Ishikawa (cell line): ENCODE data around the gene PTPRJ.

Experiments used
- CEBPB ChIP-seq: IDR thresholded peaks from 2 replicates; pipeline ENCODE4 v1.6.1; 2012
- CREB1 ChIP-seq: IDR thresholded peaks from 2 replicates; pipeline ENCODE4 v1.6.1; 2012; ENCODE audit warnings: low read depth
- EGR1 ChIP-seq: IDR thresholded peaks from 2 replicates; pipeline ENCODE4 v1.6.1; 2012
- EP300 ChIP-seq: IDR thresholded peaks from 2 replicates; pipeline ENCODE4 v1.6.1; 2012; ENCODE audit warnings: borderline replicate concordance
- FOXM1 ChIP-seq: IDR thresholded peaks from 2 replicates; pipeline ENCODE4 v1.6.1; 2012; ENCODE audit warnings: low read depth, borderline replicate concordance
- NFIC ChIP-seq: IDR thresholded peaks from 2 replicates; pipeline ENCODE4 v1.6.1; 2012
- RAD21 ChIP-seq: IDR thresholded peaks from 2 replicates; pipeline ENCODE4 v1.6.1; 2012; ENCODE audit warnings: low read depth
- REST ChIP-seq: IDR thresholded peaks from 2 replicates; pipeline ENCODE4 v1.6.1; 2012; ENCODE audit warnings: low read depth, mild to moderate bottlenecking
- TAF1 ChIP-seq: IDR thresholded peaks from 2 replicates; pipeline ENCODE4 v1.6.1; 2012; ENCODE audit warnings: low read depth, mild to moderate bottlenecking
- TCF12 ChIP-seq: IDR thresholded peaks from 2 replicates; pipeline ENCODE4 v1.6.1; 2012; ENCODE audit warnings: low read depth
- TEAD4 ChIP-seq: IDR thresholded peaks from 2 replicates; pipeline ENCODE4 v1.6.1; 2012
- YY1 ChIP-seq: IDR thresholded peaks from 2 replicates; pipeline ENCODE4 v1.6.1; 2012; ENCODE audit warnings: low read depth
- ZBTB7A ChIP-seq: IDR thresholded peaks from 2 replicates; pipeline ENCODE4 v1.6.1; 2012; ENCODE audit warnings: low read depth
- TF ChIP-seq, protein P1 (sequence below): IDR thresholded peaks from 2 replicates; pipeline ENCODE4 v1.6.1; 2012
- TF ChIP-seq, protein P2 (sequence below): IDR thresholded peaks from 2 replicates; pipeline ENCODE4 v1.6.1; 2012

The PTPRJ gene

GRCh38 chr11:48025984-48026340 lies 45.6 kb downstream of the PTPRJ start:
- TF ChIP-seq TCF12 (no peak), YY1 (no peak), EGR1 (no peak), CEBPB (no peak), FOXM1 (no peak), ZBTB7A (no peak)
- TF ChIP-seq, protein P1, sequence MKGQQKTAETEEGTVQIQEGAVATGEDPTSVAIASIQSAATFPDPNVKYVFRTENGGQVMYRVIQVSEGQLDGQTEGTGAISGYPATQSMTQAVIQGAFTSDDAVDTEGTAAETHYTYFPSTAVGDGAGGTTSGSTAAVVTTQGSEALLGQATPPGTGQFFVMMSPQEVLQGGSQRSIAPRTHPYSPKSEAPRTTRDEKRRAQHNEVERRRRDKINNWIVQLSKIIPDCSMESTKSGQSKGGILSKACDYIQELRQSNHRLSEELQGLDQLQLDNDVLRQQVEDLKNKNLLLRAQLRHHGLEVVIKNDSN = no peak

DNA sequence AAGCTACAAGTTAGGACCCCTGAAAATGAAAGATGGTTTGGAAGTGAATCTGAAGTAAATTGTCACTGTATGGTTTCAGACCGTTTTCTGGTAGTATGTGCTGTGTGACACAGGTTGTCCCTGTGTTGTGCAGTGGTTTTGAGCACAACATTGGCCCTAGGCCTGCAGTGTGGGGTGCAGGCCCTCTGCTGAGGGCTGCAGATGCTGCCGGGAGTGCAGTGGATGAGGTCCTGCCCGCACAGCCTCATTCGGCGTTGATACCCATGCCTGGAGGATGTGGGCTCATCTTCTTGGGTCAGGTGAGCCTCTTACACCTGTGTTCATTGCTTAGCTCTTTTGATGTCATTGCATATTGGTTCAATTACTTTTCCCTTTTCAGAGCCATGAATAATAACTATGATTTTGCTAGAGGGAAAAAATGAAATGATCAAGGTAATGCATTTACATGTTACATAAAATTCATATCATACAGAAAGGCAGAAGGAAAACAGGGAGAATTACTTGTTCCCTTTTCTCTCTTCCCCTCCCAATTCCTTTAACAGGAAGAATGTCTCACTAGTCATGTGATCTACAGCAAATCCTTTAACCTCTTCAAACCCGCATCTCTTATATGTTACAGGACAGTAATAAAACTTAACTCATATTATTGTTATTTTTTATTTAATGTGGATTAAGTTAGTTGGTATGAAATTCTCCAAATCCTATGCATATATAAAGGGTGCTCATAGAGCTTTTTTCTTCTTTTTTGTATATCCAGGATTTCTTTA lies 48.7 kb downstream of the PTPRJ start:
- TF ChIP-seq, protein P1 = peak; percentile 62; the same call in 1 of the 2 replicates
- TF ChIP-seq EP300 (no peak), YY1 (no peak)

DNA sequence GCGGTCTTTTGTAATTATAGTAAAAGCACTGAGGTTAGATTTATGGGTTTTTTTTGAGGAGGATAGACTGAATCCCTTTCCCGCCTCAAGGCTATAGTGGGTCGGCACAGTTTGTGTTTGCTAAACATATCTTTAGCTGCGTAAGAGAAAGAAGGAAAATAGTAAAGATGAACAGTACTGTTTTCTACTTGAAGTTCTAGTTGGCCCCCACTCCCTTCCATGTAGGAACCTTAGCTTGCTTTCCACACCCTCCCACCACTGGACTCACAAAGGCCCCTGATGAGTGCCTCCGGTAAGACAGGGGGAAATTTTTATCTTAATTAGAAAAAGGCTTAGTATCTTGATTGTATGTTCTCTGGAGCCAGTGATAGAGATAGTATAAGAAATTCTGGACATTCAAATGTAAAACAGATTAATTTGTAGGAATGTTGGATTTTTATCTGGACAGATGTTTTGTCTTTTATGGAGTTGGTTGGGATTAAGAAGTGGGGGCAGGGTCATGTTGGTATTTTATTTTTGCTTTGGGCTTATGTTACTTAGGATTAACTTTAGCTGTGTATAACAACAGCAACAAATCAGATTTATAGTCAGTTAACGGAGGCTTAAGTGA lies 49.4 kb downstream of the PTPRJ start:
- TF ChIP-seq TEAD4 (no peak), FOXM1 (no peak), ZBTB7A (no peak)

- no peak for TF ChIP-seq TEAD4
- no peak for TF ChIP-seq TCF12
- TF ChIP-seq EGR1 = no peak
- no peak for TF ChIP-seq CREB1
- TF ChIP-seq, protein P2, sequence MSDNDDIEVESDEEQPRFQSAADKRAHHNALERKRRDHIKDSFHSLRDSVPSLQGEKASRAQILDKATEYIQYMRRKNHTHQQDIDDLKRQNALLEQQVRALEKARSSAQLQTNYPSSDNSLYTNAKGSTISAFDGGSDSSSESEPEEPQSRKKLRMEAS = no peak
- TF ChIP-seq YY1 = no peak
- no peak for TF ChIP-seq RAD21
- TF ChIP-seq EP300 = no peak
- no peak for TF ChIP-seq NFIC
- TF ChIP-seq FOXM1 = no peak
- no peak for TF ChIP-seq REST
- TF ChIP-seq TAF1 = no peak
- TF ChIP-seq, protein P1 = no peak
- TF ChIP-seq ZBTB7A = no peak
- TF ChIP-seq CEBPB = no peak
Measured at GRCh38 chr11:48031602-48032001, 51.2 kb downstream of the PTPRJ start.

DNA sequence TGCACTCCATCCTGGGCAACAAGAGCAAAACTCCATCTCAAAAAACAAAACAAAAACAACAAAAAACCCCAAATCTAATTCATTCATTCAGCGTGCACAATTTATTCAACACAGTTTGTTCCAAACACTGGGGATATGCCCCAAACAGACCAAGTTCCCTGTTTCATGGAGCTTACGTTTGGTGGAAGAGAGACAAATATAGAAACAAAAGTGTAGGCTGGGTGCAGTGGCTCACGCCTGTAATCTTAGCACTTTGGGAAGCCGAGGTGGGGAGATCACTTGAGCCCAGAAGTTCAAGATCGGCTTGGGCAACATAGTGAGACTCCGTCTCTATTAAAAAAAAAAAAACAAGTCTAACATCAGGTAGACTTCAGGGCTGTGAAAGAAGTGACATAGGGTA lies 52.4 kb downstream of the PTPRJ start:
- no peak for TF ChIP-seq TCF12

DNA sequence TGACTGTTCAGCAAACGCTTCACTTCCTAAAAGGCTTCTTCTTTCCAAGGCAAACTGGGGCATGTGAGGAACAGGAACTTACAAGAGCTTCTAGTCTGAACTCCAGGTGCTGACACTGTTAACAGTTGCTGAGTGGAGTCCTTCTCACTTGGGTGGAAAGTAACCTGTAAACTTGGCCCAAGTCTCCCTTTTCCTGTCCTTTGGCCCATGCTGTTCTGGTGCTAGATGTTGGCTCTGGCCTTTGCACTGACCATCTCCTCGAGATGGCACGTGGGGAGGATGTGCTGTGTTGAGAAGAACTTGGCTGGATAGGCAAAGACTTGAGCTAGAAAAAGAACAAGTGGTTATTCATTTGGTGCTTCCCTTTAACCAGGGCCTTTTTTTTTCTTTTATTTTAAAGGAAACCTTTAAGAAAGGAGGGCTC lies 53.6 kb downstream of the PTPRJ start:
- TF ChIP-seq CEBPB (no peak), ZBTB7A (no peak), FOXM1 (no peak), REST (no peak), RAD21 (no peak), NFIC (no peak), TAF1 (no peak), EGR1 (no peak), TEAD4 (no peak), YY1 (no peak), EP300 (no peak), CREB1 (no peak), TCF12 (no peak)
- TF ChIP-seq, protein P1 = no peak
- TF ChIP-seq, protein P2 = no peak
